NCI-H510A (cell line): ENCODE results near the gene GAS7.

Source experiments
- DNase-seq: peaks from one replicate; lab custom pipeline; 2025; lab: John Stamatoyannopoulos, UW

Gene GAS7

DNA sequence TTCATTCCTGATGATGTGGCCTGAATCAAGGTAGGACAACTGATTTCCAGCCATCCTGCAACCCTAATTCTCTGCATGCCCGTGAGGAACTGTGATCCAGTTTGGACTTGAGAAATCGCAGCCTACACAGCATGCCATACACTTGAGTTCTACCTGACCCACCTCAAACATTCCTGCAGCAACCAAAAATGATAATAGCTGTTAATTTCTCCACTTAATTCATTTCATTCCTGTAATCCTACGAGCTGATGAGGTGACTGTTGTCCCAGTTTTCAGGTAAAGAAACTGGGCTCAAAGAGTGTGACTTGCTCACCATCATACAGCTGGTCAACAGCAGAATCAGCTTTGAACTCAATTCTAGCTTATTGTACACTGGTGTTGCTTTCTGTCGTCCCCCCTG, 2.2 kb upstream of the GAS7 start:
- no peak for DNase-seq

DNA sequence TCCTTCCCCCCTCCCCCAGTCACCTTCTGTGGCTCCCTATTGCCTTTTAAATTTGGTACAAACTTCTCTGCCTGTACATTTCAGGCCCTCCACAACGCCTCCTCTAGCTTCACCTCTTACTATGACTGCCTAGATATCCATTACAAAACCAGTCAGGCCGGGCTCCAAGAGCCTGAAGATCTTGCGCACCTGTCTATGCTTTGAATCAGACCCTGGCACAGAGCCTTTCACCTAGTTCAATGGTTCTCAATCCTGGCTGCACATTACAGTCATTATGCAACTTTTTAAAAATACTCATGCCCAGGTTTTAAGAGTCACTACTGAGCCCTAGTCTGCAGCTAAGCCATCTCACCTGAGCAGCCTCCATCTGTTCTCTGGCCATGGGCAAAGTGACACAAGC, 1.6 kb upstream of the GAS7 start:
- no peak for DNase-seq

DNA sequence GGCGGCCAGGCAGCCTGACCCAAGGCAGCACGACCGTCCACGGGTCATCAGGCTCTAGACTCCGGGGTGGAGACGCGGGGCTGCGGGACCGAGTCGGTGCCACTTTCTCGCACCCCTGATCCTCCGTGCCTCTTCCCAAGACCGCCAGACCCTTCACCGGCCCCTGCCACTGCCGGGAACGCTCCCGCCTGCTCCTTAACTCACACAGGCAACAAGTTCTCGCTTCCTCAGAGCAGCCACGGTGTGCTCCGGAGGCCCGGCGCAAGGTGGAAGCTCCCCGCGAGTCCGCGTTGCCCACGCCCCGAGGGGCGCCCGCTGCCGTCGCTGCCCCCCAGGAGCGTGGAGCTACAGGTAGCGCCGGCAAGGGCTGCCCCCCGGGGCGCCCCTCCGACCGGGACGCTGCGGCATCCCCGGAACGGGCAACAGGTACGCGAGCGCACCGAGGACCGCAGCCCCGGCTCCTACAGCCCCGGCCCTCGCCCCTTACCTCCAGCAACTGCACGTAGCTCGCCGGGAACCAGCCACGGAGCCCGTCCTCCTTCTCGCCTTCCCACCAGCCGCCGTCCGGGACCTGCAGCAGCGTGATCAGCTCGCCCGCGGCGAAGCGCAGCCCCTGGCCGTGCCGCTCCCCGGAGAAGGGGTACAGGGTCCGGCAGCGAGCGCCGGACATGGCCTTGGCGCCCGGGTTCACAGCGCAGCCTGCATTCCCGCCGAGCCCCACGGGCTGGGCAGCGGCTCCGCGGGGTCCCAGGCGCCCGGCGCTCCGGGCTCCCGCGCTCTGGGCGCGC, 491 bp downstream of the GAS7 start:
- DNase-seq, result no peak

GRCh38 chr17:10197362-10197720, 1.1 kb downstream of the GAS7 start:
- no peak for DNase-seq

DNA sequence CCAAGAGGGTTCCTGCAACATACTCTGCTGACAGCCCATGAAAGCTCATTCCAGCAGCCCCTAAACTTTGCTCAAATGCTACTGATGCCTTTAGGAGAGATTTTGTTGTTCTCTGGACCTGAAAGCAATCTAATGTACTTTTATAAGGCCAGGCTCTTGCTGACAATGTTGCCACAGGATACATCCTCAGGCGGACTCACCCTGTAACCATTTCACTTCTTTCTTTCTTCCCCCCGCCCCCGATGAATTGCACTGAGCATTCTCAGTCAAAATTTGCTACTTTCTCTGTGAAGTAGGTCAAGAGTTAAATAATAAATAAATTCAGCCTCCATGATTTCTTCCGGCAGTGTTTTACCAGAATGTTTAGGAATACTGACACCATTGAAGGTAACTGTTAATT, 1.5 kb downstream of the GAS7 start:
- no peak for DNase-seq

GRCh38 chr17:10196384-10196895, 2.0 kb downstream of the GAS7 start:
- DNase-seq, result no peak

DNA sequence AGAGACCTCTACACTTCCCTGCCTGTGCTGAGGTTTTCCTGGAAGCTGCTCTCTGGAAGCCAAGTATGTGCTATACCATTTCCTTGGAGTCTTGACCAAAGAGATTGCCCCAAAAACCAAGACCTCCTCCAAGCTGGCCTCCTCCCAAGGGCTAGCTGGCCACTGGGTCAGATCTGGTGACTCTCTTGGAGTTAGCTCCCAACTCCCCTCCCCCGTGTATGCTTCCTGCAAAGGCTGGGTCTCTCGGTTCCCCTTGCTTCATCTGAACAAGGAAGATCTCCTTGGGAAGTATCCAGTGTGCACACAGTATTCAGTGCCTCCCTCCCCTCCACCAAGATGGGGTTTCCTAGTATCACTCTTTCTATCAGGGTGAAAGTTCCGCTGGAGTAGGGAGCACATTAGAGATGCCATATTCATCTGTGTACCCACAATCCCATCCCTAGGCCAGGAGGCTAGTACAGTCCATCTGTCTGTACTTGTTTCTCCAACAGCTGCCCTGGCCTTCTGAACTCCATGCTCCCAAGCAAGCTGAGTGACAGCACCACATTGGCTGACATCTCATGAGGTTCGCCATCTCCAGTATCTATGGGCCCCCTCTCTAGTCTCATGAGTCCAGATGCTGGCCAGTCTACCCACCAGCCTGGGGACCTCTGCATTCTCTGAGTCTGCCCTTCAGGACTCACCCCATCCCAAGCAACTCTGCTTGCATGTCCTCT, 3.2 kb downstream of the GAS7 start:
- DNase-seq, result no peak

GRCh38 chr17:10193632-10194031, 4.8 kb downstream of the GAS7 start:
- no peak for DNase-seq

DNA sequence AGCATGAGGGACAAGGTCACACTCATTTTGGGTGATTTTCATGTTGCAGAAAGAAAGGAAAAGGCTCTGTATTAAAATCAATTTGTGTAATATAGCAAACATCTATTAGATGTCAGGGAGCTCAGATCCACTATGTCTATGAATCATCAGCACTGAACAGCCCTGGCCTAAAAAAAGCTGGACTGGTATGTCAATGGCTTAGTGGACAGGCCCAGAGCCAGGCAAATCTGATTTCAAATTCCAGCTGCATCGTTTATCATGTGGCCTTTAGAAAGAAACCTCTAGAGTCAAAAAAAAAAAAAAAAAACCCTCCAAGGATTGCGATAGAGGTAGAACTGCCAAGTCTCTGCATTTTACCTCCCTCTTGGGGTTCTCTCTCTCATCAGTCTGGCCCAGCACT, 5.4 kb downstream of the GAS7 start:
- no peak for DNase-seq

- DNase-seq, result no peak
These were observed 5.9 kb downstream of the GAS7 start for GRCh38 chr17:10192461-10192860.

GRCh38 chr17:10187456-10187855, 10.9 kb downstream of the GAS7 start:
- no peak for DNase-seq

DNA sequence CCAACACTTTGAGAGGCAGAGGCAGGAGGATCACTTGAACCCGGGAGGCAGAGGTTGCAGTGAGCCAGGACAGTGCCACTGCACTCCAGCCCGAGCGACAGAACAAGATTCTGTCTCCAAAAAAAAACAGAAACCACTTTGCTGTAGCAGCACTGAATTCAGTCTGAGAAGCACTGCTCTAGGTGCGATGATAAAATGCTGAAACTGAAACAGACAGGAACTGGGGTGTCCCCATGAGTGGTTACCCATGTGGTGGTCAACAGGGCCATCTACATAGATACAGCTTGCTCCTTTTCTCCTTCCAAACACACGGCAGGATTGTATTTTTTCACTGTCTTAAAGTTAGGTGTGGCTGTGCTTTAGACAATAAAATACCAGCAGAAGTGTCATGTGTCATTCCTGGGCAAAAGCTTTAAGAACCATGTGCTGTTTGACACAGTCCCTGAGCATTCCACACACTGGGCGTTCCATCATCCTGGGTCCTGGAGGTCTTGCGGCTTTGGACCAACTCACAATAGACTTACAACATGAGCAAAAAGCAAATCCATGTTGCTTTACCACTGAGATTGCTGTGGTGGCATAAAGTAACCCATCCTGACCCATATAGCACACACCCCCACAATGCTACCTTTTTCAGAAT, 11.5 kb downstream of the GAS7 start:
- DNase-seq, result no peak

- DNase-seq, result no peak
These were observed 14.2 kb downstream of the GAS7 start for GRCh38 chr17:10183931-10184930.

DNA sequence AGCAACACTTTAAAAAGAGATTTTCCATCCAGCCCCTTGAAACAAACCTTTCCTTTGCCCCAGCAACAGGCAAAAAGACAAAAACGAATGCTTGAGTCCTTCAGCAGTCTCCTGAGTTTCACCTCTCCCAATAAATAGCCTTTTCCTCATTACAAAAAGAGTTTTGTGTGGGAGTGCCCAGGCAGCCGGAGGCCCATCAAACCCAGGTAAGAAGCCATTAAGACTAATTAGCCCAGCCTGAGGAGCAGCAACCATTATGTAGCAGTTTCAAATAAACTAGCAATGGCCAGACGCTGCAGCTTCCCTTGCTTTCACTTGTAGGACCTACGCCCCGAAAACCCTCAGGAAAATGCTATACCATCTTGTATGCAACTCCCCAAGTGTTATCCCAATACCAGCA, 15.6 kb downstream of the GAS7 start:
- no peak for DNase-seq

- DNase-seq, result no peak
These were observed 19.9 kb downstream of the GAS7 start for GRCh38 chr17:10178506-10178991.

GRCh38 chr17:10177913-10178505, 20.4 kb downstream of the GAS7 start:
- DNase-seq, result no peak

- DNase-seq, result no peak
These were observed 21.1 kb downstream of the GAS7 start for GRCh38 chr17:10177131-10177912.

DNA sequence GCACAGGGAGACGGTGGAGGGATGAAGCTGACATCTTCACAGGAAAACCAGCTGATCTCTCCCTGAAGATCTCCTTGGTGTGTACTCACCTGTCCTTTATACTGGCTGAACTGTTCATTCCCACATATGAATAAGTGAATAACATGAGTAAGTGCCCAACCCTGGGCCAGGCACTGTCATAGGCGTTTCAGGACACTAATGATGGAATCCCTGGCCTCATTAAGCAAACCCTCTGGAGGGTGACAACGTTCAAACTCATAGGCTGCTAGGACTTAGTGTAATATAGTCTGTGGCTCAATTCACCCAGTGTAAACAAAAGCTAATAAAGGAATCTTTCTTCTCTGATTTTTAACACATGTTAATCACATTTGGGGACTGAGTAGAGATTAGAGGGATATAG, 24.5 kb downstream of the GAS7 start:
- DNase-seq, result no peak

DNA sequence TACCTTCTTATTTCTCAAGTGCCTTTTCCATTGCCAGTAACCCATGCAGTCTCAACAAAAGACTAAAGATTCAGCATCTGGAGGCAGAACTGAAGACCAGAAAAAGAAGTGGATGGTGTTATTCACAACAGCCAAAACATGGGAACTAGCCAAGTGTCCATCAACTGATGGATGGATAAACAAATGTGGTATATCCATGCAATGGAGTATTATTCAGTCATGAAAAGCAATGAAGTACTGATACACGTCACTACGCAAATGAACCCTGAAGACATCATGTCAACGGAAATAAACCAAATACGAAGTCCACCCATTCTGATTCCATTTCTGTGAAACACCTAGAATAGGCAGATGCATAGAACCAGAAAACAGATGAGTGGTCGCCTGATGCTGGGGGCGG, 25.6 kb downstream of the GAS7 start:
- no peak for DNase-seq

- DNase-seq, result no peak
These were observed 26.1 kb downstream of the GAS7 start for GRCh38 chr17:10172241-10172741.
